Upper lobe of right lung (tissue), 1 donor: ENCODE results near the gene PCNX2. TPM values are rescaled to one million over a fixed set of nuclear protein-coding genes. Genes with fewer than 3 reads are reported as not detected.

Experiments used
- ATAC-seq: fragments of 200-7000 bp; cut with Tn5 transposase; one replicate; pipeline ENCODE4 v1.9.1; 2020; ENCODE audit warnings: mild to moderate bottlenecking, moderate library complexity
- DNase-seq: peaks from one replicate; pipeline ENCODE4 v3.0.0-alpha.2; 2020
- H3K27ac ChIP-seq: fragments of 200-600 bp; one replicate; pipeline ENCODE4 v1.8.0; 2022
- H3K27me3 ChIP-seq: fragments of 200-600 bp; one replicate; pipeline ENCODE4 v1.8.0; 2022; ENCODE audit warnings: mild to moderate bottlenecking
- H3K36me3 ChIP-seq: fragments of 200-600 bp; one replicate; pipeline ENCODE4 v1.8.0; 2022
- H3K4me1 ChIP-seq: fragments of 200-600 bp; one replicate; pipeline ENCODE4 v1.8.0; 2022
- H3K4me3 ChIP-seq: fragments of 200-600 bp; one replicate; pipeline ENCODE4 v1.8.0; 2022; ENCODE audit warnings: mild to moderate bottlenecking
- H3K9me3 ChIP-seq: fragments of 200-600 bp; one replicate; pipeline ENCODE4 v1.8.0; 2022
- intact Hi-C: fragments of 100-400 bp; cut with DNase I; formaldehyde crosslinking; loops from one replicate; pipeline ENCODE4 v1.11.0; 2022
- total RNA-seq: library from RNA; stranded (reverse); fragmentation: NEBNext Ultra II Directional; extraction: Animal tissue kit (Norgen Biotek cat#: 25700); gene quantifications from one replicate; pipeline ENCODE4 v1.2.1, GENCODE V29; 2021
- TF ChIP-seq, protein P1 (sequence below): fragments of 200-600 bp; IDR thresholded peaks from one replicate; pipeline ENCODE4 v1.8.0; 2022; ENCODE audit warnings: antibody characterized with exemption
- donor health status: DM: no; HTN: yes; CAD: no; lungs with severe emphysema.

PCNX2 gene
- total RNA-seq, 1 donor from 2014 or later, result 6.8 TPM

DNA sequence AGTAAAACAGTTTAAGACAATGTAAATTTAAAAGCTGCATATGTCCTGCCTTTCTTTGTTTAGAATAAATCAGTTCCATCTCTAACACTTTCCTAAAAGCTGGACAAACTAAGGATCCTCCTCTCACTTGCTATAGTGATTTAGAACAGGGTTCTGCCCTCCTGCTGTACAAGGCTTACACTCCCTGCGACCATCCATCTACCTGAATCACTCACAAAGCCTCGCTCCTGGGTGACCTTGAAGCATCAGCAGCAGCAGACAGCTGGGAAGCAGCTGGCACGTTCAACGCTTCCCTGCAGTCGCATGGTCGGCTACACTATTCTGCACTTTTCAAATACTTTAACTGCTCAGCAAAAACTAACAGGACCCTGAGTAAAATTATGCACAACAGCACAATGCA is 217.1 kb downstream of the PCNX2 start:
- intact Hi-C loops, result no loop called here
- no peaks in the 10 kb centered on the region for H3K9me3 ChIP-seq
- DNase-seq (no peak), ATAC-seq (no peak)
- TF ChIP-seq, protein P1, sequence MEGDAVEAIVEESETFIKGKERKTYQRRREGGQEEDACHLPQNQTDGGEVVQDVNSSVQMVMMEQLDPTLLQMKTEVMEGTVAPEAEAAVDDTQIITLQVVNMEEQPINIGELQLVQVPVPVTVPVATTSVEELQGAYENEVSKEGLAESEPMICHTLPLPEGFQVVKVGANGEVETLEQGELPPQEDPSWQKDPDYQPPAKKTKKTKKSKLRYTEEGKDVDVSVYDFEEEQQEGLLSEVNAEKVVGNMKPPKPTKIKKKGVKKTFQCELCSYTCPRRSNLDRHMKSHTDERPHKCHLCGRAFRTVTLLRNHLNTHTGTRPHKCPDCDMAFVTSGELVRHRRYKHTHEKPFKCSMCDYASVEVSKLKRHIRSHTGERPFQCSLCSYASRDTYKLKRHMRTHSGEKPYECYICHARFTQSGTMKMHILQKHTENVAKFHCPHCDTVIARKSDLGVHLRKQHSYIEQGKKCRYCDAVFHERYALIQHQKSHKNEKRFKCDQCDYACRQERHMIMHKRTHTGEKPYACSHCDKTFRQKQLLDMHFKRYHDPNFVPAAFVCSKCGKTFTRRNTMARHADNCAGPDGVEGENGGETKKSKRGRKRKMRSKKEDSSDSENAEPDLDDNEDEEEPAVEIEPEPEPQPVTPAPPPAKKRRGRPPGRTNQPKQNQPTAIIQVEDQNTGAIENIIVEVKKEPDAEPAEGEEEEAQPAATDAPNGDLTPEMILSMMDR, result no peak
- H3K4me3 ChIP-seq, result no peak overlapping the region
- H3K4me1 ChIP-seq, result no peaks in the 10 kb centered on the region
- H3K27me3 ChIP-seq, result no peaks in the 10 kb centered on the region
- H3K36me3 ChIP-seq, result no peaks in the 10 kb centered on the region
- no peak overlapping the region for H3K27ac ChIP-seq

DNA sequence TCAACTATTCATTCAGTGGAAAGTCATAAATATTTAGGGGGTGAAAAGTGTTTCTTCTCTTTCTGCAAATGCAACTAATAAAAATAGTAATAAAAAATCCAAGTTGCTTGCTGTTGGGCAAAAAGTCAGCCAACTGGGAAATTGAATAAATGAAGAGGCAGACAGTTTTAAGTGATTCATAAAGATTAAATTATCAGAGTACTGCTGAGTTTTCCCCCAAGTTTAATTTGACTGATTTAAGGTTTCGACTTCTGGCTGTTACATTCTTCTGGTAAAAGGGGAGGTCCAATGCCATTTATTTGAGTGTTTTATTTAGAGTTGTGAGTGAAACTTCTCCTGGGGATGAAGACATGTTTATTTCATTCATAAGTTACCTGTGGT is 219.6 kb downstream of the PCNX2 start:
- Histone ChIP-seq H3K4me1 (no peaks in the 10 kb centered on the region), H3K27ac (no peak overlapping the region), H3K9me3 (no peaks in the 10 kb centered on the region), H3K4me3 (no peak overlapping the region), H3K27me3 (no peaks in the 10 kb centered on the region), H3K36me3 (no peaks in the 10 kb centered on the region)
- intact Hi-C loops, result no loop called here
- ATAC-seq, result no peak
- DNase-seq, result no peak
- TF ChIP-seq, protein P1, result no peak

DNA sequence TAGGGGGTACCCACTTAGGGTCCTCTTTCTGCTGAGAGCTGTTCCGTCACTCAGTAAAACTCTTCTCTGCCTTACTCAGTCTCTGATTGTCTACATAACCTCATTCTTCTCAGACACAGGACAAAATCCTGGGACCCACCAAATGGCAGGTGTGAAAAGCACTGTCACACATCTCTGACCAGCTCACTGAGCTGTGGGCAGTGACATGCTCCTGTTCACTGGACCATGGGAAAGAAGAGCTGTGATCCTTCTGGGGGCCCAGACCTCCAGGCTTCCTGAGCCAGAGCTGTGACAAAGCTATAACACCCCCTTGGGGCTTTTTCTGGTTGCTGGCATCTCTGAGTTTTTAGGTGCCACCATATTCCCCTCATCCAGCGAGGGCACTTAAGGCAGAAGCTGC is 229.4 kb downstream of the PCNX2 start:
- ATAC-seq (no peak), DNase-seq (no peak)
- intact Hi-C loops, result no loop called here
- Histone ChIP-seq H3K36me3 (no peaks in the 10 kb centered on the region), H3K27ac (no peak overlapping the region), H3K9me3 (no peaks in the 10 kb centered on the region), H3K4me1 (no peaks in the 10 kb centered on the region), H3K27me3 (no peaks in the 10 kb centered on the region), H3K4me3 (no peak overlapping the region)
- TF ChIP-seq, protein P1, result no peak

DNA sequence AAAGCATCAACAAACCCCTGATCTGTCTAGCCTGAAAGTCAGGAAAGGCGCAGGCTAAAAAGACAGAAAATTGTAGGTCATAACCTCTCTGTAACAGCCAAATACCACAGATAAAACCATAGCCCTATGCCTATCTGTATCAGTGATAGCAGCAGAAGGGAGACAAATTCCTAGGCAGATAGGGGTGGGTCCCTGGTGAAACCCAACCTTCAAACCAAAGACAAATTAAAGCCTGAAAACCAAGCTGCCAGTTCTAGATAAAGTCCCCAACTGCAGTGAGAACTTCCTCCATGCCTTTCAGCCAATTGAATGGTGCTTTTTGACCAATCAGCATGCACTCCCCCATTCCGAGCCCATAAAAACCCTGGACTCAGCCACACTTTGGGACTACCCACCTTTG is 229.8 kb downstream of the PCNX2 start:
- no peak for DNase-seq
- TF ChIP-seq, protein P1, result no peak
- H3K36me3 ChIP-seq, result no peaks in the 10 kb centered on the region
- no peaks in the 10 kb centered on the region for H3K27me3 ChIP-seq
- H3K27ac ChIP-seq, result no peak overlapping the region
- no peak overlapping the region for H3K4me3 ChIP-seq
- H3K9me3 ChIP-seq, result no peaks in the 10 kb centered on the region
- no peak for ATAC-seq
- intact Hi-C loops, result no loop called here
- no peaks in the 10 kb centered on the region for H3K4me1 ChIP-seq

DNA sequence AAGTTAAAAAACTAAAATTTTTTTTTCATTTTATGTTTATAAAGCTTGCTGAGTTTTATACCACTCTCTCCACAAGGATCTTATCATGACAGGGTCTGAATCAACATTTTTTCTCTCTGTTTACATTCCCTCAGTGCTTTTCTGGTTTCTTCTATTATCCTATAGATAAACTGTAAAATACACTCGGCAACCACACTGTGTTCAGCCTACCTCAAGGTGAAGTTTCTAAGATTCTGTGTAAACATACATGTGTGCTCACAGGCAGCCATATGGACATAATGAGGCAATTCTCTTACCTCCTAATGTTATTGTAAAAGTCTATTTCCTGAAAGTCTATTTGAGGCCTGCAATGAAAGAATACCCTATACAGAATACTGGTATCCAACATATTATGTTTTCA is 230.5 kb downstream of the PCNX2 start:
- Histone ChIP-seq H3K27ac (no peak overlapping the region), H3K27me3 (no peaks in the 10 kb centered on the region), H3K9me3 (no peaks in the 10 kb centered on the region), H3K4me3 (no peak overlapping the region), H3K4me1 (no peaks in the 10 kb centered on the region), H3K36me3 (no peaks in the 10 kb centered on the region)
- no peak for DNase-seq
- intact Hi-C loops, result no loop called here
- TF ChIP-seq, protein P1, result no peak
- no peak for ATAC-seq

DNA sequence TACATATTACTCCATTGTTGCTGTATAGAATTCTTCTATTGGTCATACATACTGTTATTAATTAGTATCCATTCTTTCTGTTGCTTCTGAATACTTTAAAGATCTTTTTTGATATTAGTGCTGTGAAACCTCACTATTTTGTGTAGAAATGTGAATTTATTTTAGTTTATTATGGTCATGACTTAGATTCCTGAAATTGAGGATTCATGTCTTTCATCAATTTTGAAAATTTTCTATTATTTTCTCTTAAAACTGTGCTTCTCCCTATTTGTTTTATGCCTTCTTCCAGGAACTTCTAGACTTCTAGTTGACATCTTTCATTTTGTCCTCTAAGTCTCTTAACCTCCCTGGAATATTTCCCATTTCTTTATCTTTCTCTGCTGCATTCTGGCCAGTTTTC is 232.1 kb downstream of the PCNX2 start:
- intact Hi-C loops, result no loop called here

More for the DNA sequence above, 232.1 kb downstream of the PCNX2 start:
- Histone ChIP-seq H3K27ac (no peak overlapping the region), H3K9me3 (no peaks in the 10 kb centered on the region), H3K4me3 (no peak overlapping the region), H3K36me3 (no peaks in the 10 kb centered on the region), H3K4me1 (no peaks in the 10 kb centered on the region), H3K27me3 (no peaks in the 10 kb centered on the region)
- DNase-seq (no peak), ATAC-seq (no peak)
- TF ChIP-seq, protein P1, result no peak
